Small intestine (tissue), 7 donors: Measurements from ENCODE around the gene KCNN1. TPM values are rescaled to one million over a fixed set of nuclear protein-coding genes. Genes with fewer than 3 reads are reported as not detected.
"Not testable (repeated sequence)": the region's sequence is repeated elsewhere in the genome, so short reads cannot be mapped to it uniquely, and the experiment has no call there.

ENCODE experiments used
- DNase-seq, 2 donors: peaks; one replicate each; pipeline versions ENCODE4 v3.0.0 to v3.0.0-alpha.2; 2013
- FAIRE-seq: peaks from 2 replicates; lab custom pipeline; 2012; peaks lifted over from hg19 to GRCh38; lab: Jason Lieb, UNC
- H3K27ac ChIP-seq, 3 donors: one replicate each; pipeline ENCODE4 v1.5.1; 2013; ENCODE audit warnings: low read length in 2 of 3, mild to moderate bottlenecking in 2 of 3, control low read depth in 1 of 3, inconsistent platforms in 1 of 3, low read depth in 1 of 3, moderate library complexity in 1 of 3
- H3K27me3 ChIP-seq, 3 donors: one replicate each; pipeline ENCODE4 v1.6.1; 2013; ENCODE audit warnings: low read length in 3 of 3, inconsistent platforms in 1 of 3; ENCODE audit not compliant: control insufficient read depth in 3 of 3, insufficient read depth in 3 of 3
- H3K36me3 ChIP-seq, 3 donors: one replicate each; pipeline ENCODE4 v1.6.1; 2013; ENCODE audit warnings: low read length in 3 of 3, inconsistent platforms in 1 of 3, low read depth in 1 of 3, mild to moderate bottlenecking in 1 of 3, moderate library complexity in 1 of 3; ENCODE audit not compliant: control insufficient read depth in 3 of 3, insufficient read depth in 2 of 3
- H3K4me1 ChIP-seq, 3 donors: one replicate each; pipeline ENCODE4 v1.6.1; 2013; ENCODE audit warnings: low read length in 2 of 3, inconsistent platforms in 1 of 3, low read depth in 1 of 3, mild to moderate bottlenecking in 1 of 3, moderate library complexity in 1 of 3; ENCODE audit not compliant: control insufficient read depth in 3 of 3, insufficient read depth in 2 of 3
- H3K4me3 ChIP-seq, 3 donors: one replicate each; pipeline ENCODE4 v1.5.1; 2013; ENCODE audit warnings: low read length in 3 of 3, control low read depth in 1 of 3, inconsistent platforms in 1 of 3, low read depth in 1 of 3, mild to moderate bottlenecking in 1 of 3, moderate library complexity in 1 of 3
- H3K9me3 ChIP-seq, 2 donors: one replicate each; pipeline ENCODE4 v1.6.1; 2013; ENCODE audit warnings: low read depth in 1 of 2, low read length in 1 of 2; ENCODE audit not compliant: control insufficient read depth in 2 of 2, insufficient read depth in 1 of 2
- WGBS, 3 donors: extraction: QIAGEN DNeasy Blood & Tissue Kit; methylation state at CpG; one replicate each; pipeline ENCODE4 v1.1.7; 2013; 5-methylcytosine and 5-hydroxymethylcytosine counted together
- polyA plus RNA-seq, 4 donors: library from polyadenylated mRNA; stranded (reverse) in 3 of 4; unstranded in 1 of 4; fragments of 200-250 nt in 3 of 4; fragments of 120-200 nt in 1 of 4; gene quantifications; one replicate each; pipeline versions ENCODE4 v1.2.1 to v1.2.3, GENCODE V29; 2013
- donor health status: healthy with polysubstance abuse.
- donor health status: control.
- donor health status: control.
- donor health status: Bipolar disorder and iron deficiency.
- donor health status: healthy.

KCNN1 gene
- polyA plus RNA-seq, 4 donors = 0.24 to 0.41 TPM; not detected in 2

DNA sequence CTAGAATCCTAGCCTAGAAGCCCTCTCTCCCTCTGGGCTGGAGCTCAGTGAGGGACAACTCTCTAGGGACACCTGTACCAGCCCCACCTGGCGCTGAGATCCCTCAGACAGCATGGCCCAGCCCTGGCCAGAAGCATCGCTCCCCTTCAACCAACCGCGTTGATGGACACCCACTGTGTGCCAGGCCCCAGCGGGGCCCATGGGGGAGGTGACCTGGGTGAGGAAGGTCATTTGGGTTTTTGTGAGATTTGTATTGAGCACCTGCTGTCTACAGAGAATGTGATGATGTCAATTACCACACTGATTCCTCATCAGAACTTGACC lies 31.9 kb downstream of the KCNN1 start:
- Histone ChIP-seq H3K36me3 (no peaks in the 10 kb centered on the region), H3K27ac (no peak overlapping the region), H3K4me3 (no peak overlapping the region), H3K9me3 (no peaks in the 10 kb centered on the region), H3K27me3 (peaks cover 0 to 12% (median 0%) of the 10 kb centered on the region in 3 donors), H3K4me1 (peaks cover 0 to 7% (median 0%) of the 10 kb centered on the region in 3 donors)
- 76 to 87% (median 79%) methylated on average over 5 of the region's 5 CpGs for WGBS, 3 donors
- FAIRE-seq (no peak), DNase-seq (no peak)

DNA sequence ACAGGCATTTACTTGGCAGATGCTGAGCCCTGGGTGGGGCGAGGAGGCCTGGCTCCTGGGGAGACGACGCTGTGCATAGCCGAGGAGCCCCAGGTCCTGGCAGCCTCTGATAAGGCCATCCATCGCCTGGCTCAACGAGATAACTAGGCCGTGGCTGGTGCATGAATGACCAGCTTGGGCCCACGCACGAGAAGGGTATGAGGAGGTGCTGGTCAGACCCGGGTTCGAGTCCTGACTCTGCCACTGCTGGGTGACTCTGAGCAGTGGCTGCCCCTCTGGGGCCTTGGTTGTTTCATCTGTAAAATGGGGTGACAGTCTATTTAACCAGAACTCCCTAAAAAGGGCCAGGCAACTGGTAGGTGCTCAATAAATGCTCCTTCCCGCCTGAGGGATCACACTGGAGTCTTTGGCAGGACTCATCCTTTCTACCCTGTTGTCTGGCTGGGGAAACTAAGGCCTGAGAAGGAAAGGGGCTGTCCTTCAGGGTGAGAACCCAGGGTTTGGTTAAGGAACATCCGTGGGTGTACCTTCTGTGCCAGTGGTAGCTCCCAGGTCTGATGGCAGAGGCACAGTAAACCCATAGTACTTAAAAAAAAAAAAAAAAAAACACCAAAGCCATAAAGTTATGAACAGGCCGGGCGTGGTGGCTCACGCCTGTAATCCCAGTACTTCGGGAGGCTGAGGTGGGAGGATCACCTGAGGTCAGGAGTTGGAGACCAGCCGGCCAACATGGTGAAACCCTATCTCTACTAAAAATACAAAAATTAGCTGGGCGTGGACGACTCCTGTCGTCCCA lies 33.0 kb downstream of the KCNN1 start:
- peak overlapping the region in 2 of 3 donors; percentile 14 to 94 for H3K27ac ChIP-seq
- H3K4me1 ChIP-seq = peaks cover 0 to 7% (median 0%) of the 10 kb centered on the region in 3 donors
- no peaks in the 10 kb centered on the region for H3K36me3 ChIP-seq
- H3K9me3 ChIP-seq = no peaks in the 10 kb centered on the region
- WGBS, 3 donors = 48 to 75% (median 54%) methylated on average over 21 of the region's 21 CpGs
- no peak for DNase-seq
- no peak overlapping the region for H3K4me3 ChIP-seq
- no peak for FAIRE-seq
- H3K27me3 ChIP-seq = peaks cover 0 to 12% (median 0%) of the 10 kb centered on the region in 3 donors

DNA sequence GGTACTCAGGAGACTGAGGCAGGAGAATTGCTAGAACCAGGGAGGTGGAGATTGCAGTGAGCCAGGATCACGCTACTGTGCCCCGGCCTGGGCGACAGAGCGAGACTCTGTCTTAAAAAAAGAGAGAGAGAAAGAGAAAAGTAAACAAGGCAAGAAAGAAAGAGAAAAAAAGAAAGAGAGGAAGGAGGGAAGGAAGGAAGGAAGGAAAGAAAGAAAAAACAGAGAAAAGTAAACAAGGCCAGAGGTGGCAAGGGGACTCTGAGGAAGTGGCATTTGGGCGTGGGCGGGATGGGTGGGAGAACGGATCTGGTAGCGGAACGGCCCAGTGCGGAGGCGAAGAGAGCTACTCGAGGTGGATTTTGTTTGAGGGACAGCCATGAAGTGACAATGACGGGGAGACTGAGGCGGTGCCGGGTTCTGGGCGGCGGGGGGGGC lies 33.6 kb downstream of the KCNN1 start:
- WGBS, 3 donors = 17 to 20% (median 18%) methylated on average over 14 to 17 of the region's 17 CpGs
- Histone ChIP-seq H3K9me3 (no peaks in the 10 kb centered on the region), H3K36me3 (no peaks in the 10 kb centered on the region), H3K27me3 (peaks cover 0 to 12% (median 0%) of the 10 kb centered on the region in 3 donors), H3K4me1 (peaks cover 0 to 7% (median 0%) of the 10 kb centered on the region in 3 donors), H3K4me3 (peak overlapping the region; percentile 11 to 70 (median 28)), H3K27ac (peak overlapping the region in 2 of 3 donors; percentile 14 to 94)
- DNase-seq (no peak), FAIRE-seq (no peak)

GRCh38 chr19:18000915-18001776 lies 34.2 kb downstream of the KCNN1 start:
- Histone ChIP-seq H3K4me3 (peak overlapping the region; percentile 51 to 70 (median 62)), H3K36me3 (no peaks in the 10 kb centered on the region), H3K9me3 (peaks cover 0 to under 1% of the 10 kb centered on the region in 2 donors), H3K4me1 (peaks cover 0 to 7% (median 0%) of the 10 kb centered on the region in 3 donors), H3K27ac (peak overlapping the region in 2 of 3 donors; percentile 69 to 94), H3K27me3 (peaks cover 0 to 12% (median 0%) of the 10 kb centered on the region in 3 donors)
- 0 to 1% (median 0%) methylated on average over 43 to 105 of the region's 105 CpGs for WGBS, 3 donors
- DNase-seq (peak; percentile 92 to 93), FAIRE-seq (no peak)

DNA sequence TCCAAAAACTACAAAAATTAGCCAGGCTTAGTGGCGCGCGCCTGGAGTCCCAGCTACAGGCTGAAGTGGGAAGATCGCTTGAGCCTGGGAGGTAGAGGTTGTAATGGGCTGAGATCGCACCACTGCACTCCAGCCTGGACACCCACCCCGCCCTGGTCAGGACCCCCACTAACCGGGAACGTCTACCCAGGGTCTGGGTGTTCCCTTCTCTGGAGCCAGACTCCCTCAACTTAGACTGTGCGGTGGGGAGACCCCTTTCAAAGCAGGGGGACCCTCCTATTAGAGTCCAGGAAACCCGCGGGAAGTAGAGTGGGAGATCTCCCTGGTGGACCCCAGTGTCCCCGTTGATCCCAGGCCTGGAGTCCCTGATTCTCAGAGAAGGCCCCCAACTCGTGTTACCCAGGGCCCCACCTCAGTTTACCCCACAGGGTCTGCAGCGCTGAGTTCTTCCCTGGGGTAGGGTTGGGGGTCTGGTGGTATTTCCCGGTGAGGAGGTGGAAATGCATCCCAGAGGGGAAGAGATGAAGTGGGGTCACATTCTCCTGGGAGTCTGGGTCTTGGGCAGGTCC lies 35.0 kb downstream of the KCNN1 start:
- Histone ChIP-seq H3K27ac (peak overlapping the region in 1 of 3 donors; percentile 94), H3K9me3 (peaks cover 0 to 8% of the 10 kb centered on the region in 2 donors), H3K4me1 (peaks cover 0 to 7% (median 0%) of the 10 kb centered on the region in 3 donors), H3K36me3 (peaks cover 0 to 3% (median 0%) of the 10 kb centered on the region in 3 donors), H3K4me3 (peak overlapping the region; percentile 51 to 70 (median 62)), H3K27me3 (peaks cover 0 to 12% (median 0%) of the 10 kb centered on the region in 3 donors)
- 23 to 34% (median 28%) methylated on average over 15 of the region's 15 CpGs for WGBS, 3 donors
- FAIRE-seq = no peak
- DNase-seq = no peak

DNA sequence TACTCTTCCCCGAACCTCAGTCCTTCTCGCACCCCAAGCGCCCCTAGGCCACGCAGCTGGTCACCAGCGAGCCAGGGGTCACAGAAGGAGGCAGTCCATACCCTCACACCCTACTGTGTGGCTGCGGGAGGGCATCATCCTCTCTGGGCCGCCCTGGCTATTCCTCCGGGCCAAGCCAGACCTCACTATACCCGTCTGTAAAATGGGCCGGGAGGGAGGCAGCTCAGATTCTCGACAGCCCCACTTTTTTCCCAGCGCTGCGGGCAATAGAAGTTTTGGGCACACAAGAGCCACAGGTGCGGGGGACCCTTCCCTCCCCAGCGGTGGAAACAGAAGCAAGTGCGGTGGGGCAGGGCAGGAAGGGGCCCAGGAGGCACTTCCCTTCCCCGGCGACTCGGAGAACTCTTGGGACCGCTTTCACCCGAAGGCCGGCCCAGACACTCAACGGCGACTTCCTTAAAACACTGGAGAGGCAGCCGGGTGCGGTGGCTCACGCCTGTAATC lies 35.5 kb downstream of the KCNN1 start:
- Histone ChIP-seq H3K4me1 (peaks cover 0 to 11% (median 0%) of the 10 kb centered on the region in 3 donors), H3K27me3 (peaks cover 0 to 12% (median 0%) of the 10 kb centered on the region in 3 donors), H3K27ac (peak overlapping the region in 1 of 3 donors; percentile 57), H3K9me3 (peaks cover 0 to 8% of the 10 kb centered on the region in 2 donors), H3K36me3 (peaks cover 0 to 3% (median 0%) of the 10 kb centered on the region in 3 donors), H3K4me3 (peak overlapping the region; percentile 26 to 70 (median 51))
- DNase-seq (no peak), FAIRE-seq (no peak)
- WGBS, 3 donors = 74 to 93% (median 76%) methylated on average over 27 of the region's 27 CpGs

DNA sequence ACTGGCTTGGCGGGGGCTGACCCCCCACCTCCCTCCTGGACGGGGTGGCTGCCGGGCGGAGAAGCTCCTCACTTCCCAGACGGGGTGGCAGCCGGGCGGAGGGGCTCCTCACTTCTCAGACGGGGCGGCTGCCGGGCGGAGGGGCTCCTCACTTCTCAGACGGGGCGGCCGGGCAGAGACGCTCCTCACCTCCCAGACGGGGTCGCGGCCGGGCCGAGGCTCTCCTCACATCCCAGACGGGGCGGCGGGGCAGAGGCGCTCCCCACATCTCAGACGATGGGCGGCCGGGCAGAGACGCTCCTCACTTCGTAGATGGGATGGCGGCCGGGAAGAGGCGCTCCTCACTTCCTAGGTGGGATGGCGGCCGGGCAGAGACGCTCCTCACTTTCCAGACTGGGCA lies 38.8 kb downstream of the KCNN1 start:
- Histone ChIP-seq H3K36me3 (peaks cover 0 to 24% (median 7%) of the 10 kb centered on the region in 3 donors), H3K4me1 (peaks cover 0 to 16% (median 0%) of the 10 kb centered on the region in 3 donors), H3K27me3 (peaks cover 0 to 12% (median 0%) of the 10 kb centered on the region in 3 donors)
- not testable (repeated sequence) for H3K9me3 ChIP-seq, H3K27ac ChIP-seq, H3K4me3 ChIP-seq, FAIRE-seq, DNase-seq
- WGBS, 3 donors = 94 to 97% (median 96%) methylated on average over 7 to 35 of the region's 35 CpGs
